SK-N-SH (cell line): Measurements from ENCODE around the gene MCC.

ENCODE experiments used
- GABPA ChIP-seq: IDR thresholded peaks from 2 replicates; pipeline ENCODE4 v1.4.0; 2012; ENCODE audit warnings: low read depth, mild to moderate bottlenecking
- NFIC ChIP-seq: IDR thresholded peaks from 2 replicates; pipeline ENCODE4 v1.4.0; 2012; ENCODE audit warnings: borderline replicate concordance
- RFX5 ChIP-seq: IDR thresholded peaks from 2 replicates; pipeline ENCODE4 v1.6.1; 2012; ENCODE audit warnings: mild to moderate bottlenecking, improper control_type of control experiment, low read length
- TCF12 ChIP-seq: IDR thresholded peaks from 2 replicates; pipeline ENCODE4 v1.4.0; 2012
- TF ChIP-seq, protein P1 (sequence below): fragments of 150-350 bp; IDR thresholded peaks from 2 replicates; pipeline ENCODE4 v1.6.1; 2016; ENCODE audit warnings: mild to moderate bottlenecking, low read depth, low read length
- TF ChIP-seq, protein P2 (sequence below): fragments of 200-600 bp; sonication (generic); IDR thresholded peaks from 2 replicates; pipeline ENCODE4 v1.6.1; 2017; ENCODE audit warnings: antibody characterized with exemption, mild to moderate bottlenecking, moderate library complexity
- TF ChIP-seq, protein P3 (sequence below): IDR thresholded peaks from 2 replicates; pipeline ENCODE4 v1.4.0; 2012; ENCODE audit warnings: low read depth

DNA sequence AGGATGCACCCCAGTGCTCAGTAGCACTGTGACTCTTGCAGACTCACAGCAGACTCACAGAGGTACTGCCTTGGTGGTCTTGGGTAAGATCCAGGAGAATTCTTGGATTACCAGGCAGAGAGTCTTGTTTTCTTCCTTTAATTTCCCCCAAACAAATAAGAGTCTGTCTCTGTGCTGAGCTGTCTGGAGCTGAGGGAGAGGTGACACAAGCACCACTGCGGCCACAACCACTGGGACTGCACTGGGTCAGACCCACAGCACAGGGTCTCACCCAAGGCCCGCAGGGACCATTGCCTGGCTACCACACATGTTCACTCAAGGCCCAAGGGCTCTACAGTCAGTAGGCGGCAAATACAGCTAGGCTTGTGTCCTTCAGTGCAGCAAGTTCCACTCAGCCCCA, 13.8 kb upstream of the MCC start:
- TF ChIP-seq, protein P1, sequence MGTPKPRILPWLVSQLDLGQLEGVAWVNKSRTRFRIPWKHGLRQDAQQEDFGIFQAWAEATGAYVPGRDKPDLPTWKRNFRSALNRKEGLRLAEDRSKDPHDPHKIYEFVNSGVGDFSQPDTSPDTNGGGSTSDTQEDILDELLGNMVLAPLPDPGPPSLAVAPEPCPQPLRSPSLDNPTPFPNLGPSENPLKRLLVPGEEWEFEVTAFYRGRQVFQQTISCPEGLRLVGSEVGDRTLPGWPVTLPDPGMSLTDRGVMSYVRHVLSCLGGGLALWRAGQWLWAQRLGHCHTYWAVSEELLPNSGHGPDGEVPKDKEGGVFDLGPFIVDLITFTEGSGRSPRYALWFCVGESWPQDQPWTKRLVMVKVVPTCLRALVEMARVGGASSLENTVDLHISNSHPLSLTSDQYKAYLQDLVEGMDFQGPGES: no peak
- TF ChIP-seq, protein P2, sequence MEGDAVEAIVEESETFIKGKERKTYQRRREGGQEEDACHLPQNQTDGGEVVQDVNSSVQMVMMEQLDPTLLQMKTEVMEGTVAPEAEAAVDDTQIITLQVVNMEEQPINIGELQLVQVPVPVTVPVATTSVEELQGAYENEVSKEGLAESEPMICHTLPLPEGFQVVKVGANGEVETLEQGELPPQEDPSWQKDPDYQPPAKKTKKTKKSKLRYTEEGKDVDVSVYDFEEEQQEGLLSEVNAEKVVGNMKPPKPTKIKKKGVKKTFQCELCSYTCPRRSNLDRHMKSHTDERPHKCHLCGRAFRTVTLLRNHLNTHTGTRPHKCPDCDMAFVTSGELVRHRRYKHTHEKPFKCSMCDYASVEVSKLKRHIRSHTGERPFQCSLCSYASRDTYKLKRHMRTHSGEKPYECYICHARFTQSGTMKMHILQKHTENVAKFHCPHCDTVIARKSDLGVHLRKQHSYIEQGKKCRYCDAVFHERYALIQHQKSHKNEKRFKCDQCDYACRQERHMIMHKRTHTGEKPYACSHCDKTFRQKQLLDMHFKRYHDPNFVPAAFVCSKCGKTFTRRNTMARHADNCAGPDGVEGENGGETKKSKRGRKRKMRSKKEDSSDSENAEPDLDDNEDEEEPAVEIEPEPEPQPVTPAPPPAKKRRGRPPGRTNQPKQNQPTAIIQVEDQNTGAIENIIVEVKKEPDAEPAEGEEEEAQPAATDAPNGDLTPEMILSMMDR: no peak
- no peak for TF ChIP-seq NFIC
- TF ChIP-seq RFX5: no peak
- no peak for TF ChIP-seq TCF12
- TF ChIP-seq, protein P3, sequence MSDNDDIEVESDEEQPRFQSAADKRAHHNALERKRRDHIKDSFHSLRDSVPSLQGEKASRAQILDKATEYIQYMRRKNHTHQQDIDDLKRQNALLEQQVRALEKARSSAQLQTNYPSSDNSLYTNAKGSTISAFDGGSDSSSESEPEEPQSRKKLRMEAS: no peak
- no peak for TF ChIP-seq GABPA
